NCI-H82 (cell line): ENCODE data around the gene NELL1.

Experiments used
- DNase-seq: peaks from one replicate; lab custom pipeline; 2025; lab: John Stamatoyannopoulos, UW

Gene NELL1

DNA sequence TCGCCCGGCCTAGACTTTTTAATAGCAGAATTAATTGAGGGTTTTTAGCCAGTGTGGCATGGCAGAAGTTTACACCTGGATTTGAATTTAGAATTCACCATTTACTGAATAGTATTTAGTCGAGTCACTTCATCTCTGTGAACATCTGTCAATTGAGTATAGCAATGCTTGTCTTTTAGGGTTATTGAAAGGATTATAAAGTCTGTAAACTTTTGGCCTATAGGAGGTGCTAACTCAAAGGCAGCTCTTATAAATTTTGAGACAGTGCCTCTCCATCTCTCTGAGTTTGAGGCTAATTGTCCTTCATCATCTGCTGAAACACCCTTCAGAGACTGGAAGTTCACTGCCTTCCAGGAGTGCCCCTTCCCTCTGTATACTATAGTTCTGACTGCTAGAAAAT is 205.0 kb downstream of the NELL1 start:
- no peak for DNase-seq

DNA sequence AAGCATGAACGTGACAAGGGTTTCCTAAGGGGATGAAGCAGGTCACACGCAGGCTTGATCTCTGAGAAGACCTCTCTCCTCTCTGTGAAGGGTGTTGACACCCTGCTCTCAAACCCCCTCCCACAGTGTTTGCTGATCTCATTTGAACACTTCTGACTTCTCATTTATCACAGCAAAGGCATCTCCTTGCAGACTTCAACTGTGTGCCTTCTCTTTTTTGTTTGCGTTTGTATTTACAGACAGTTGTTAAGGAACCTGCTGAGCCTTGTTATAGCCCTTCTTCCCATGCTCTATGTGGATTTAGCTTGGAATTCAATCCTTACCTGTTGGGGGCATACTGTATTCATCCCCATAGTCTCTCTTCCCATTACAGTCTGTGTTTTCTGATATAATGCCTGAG is 206.5 kb downstream of the NELL1 start:
- DNase-seq, result no peak

DNA sequence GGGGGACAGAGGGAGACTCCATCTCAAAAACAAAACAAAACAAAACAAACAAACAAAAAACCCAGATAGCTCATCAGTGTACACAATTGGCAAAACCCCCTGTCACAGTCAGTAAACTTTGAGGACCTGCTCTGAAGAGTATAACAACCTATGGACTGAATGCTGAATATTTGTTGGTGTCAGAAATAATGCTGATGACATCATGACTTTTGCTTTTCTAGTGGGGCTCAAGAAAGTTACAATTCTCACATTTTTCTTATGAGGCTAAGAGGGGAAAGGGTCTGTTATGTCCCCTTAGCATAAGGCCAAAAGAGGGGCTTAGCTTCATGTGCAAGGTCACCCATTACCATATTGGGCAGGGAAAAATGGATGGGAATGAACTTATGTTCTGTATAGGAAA is 207.4 kb downstream of the NELL1 start:
- no peak for DNase-seq

DNA sequence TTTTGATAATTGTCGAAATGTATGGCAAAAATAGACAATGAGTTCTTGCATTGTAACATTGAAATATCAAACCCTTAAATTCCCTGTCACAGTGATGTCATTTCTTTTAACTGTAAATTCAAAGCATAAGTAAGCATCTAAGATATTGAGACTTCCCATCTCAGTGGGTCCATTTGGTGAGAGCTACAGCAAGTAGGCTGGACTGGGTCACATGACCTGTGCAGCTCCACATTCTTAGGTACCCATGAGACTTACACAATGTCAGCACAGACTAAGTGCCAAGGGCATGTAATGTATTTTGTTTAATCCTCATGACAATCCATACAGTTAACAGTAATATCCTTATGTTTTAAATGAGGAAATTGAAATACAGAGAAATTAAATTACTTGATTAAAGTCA is 210.7 kb downstream of the NELL1 start:
- DNase-seq, result no peak

DNA sequence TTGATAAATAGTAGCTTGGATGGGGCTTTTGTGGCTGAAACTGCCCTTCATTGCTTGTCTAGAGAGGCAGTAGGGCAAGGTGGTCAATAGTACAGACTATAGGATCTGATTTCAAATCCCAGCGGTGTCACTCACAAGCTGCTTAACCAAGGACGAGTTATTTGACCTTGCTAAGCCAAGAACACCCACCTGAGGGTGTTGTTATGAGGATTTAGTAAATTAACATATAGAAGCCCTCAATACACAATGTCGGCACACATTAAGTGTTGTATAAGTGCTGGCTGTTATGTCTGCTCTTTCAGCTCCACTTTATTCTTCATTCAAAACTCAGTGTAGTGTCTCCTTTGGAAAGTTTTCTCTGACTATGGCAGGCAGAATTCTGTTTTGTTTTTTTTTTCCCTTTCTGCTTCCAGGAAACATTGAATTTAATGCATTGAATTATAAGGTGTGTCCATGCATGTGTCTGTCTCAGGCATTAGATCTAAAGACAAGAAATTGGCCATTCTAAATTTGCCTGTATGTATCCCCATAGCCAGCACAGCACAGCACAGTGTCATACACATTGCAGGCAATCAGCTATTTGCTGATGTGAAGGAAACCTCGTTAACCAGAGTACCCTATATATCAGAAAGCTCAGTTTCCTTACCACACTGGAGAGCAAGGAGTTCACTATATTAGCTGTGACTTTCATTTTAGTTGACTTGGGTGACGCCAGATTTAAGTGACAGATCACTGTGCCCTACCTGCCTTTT is 212.1 kb downstream of the NELL1 start:
- DNase-seq, result no peak

DNA sequence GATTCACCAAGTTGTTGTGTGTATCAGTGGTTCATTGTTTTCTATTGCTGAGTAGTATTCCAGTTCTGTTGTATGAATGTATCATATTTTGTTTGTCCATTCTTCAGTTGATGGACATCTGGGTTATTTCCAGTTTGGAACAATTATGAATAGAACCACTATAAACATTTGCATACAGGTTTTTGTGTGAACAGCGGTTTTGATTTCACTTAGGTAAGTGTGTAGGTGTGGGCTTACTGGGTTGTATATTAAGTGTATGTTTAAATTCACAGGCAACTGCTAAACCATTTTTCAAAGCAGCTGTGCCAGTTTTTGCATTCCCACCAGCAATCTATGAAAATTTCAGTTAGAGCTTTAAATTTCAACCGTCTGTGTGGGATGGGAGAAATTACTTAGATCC is 217.8 kb downstream of the NELL1 start:
- no peak for DNase-seq

DNA sequence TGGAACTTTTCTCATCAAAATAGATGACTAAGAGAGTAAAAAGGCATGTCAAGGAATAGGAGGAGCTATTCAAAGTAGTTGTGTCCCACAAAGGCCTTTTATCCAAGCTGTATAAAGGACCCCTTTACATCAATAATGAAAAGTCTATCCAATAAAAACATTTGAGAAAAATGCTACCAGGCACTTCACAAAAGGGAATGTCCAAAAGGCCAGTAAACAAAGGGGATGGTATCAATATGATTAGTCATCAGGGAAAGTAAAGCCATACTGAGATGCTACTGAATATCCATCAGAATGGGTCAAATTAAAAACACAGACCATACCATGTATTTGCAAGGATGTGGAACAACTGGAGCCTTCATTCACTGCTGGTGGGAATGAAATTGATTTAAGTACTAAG is 224.9 kb downstream of the NELL1 start:
- DNase-seq, result no peak

DNA sequence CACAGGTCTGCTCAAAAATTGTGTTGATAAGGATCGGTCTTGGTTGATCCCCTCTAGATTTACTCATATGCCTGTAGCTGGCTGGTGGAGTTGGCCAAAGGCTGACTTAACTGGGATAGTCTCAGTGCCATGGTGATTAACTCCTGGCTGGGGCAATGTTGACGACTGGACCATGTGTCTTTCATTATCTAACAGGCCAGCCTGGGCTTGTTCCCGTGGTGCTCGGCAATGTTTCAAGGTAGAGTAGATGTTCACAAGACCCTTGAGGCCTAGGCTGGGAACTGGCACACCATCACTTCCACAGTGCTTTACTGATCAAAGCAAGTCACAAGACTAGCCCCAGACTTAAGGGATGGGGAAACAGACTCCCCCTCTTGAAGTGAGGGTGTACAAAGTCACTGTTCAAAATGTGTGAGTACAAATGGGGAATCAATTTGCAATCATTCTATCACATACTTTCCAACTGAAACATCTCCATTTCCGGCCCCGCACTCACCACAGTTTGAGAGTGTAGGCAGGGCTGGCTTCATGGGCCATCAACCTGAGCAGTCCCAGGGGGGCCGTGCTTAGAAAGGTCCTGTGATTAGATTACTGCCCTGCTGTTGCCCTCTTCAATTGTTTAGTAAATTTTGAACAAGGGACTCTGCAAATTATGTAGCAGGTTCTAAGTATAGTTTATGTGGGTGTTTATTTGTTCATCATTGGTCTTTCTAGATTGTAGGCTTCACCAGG is 240.8 kb downstream of the NELL1 start:
- no peak for DNase-seq

DNA sequence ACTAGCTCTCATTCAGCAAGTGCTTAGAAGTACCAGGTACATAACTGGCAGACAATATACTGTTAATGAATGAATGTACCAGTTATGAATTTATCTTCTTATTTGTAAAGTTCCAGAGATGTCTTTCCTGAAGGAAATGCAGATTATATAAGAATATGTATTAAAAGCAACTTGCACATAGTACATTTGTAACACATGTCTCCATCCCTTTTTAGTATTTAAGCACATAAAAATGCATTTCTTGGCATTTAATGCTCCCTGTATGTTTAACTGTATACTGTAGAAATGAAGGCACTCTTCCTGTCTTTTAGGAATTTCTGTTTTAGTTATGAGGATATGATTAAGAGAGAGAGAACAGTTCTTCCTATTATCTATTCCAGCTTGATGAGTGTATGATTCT is 241.3 kb downstream of the NELL1 start:
- DNase-seq, result no peak

DNA sequence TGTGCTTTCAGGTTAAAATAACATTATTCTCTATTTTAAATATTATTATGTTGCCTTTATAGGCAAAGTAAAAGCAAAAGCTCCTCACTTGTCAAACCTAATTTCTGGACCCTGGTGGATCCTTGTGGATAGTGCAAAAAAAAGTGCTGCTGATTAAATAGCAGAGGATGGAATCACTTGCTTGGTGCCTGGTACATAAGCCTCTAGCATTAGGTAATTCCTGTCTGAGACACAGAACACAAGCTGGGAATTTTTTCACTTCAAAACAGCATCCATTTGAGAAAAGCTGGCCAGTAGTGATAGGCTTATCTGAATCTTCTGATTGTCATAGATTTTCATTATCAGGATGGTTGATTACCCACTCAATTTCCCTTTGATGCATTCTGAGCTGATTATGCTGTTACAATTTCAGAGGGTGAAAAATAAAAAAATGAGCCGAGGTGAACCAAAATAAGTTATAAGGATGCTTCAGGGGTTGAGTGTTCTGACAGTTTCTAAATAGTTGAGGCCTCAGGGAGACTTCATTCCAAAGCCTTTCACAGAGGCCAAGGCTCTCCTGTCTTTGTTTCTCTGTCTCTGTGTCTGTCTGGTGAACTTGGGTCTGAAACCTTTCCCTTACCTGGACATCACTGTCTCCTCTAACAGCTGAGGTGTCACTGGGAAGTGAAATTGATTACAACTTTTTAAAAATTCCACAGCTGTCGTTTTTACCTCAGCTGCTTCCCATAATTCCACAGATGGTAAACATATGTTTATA is 242.9 kb downstream of the NELL1 start:
- DNase-seq, result no peak

DNA sequence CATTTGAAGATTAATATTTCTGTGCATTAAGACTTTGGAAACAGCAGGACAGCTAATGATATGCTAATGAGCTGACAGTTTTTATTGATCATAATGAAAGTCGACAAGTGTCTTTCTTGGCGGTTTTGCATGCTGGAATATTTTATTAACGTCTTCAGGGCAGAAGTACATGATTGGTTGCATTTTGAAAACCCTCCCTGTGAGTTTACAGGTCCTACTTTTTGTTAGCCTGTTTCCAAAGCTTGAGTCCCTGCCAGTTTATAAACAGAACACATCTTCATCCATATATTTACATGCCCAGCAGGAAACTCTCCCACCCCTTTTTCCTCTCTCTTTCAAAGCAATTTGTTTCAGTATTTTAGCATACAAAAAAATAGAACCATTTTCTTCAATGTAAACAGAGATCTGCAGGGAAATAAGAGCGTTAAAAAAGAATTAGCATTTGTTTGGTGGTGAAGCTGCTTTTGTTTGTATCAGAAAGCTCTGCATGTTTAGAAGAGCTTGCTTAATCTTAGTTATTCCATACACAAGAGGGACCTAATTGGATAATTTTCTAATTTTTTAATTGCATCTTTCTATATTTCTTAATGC is 243.6 kb downstream of the NELL1 start:
- no peak for DNase-seq

DNA sequence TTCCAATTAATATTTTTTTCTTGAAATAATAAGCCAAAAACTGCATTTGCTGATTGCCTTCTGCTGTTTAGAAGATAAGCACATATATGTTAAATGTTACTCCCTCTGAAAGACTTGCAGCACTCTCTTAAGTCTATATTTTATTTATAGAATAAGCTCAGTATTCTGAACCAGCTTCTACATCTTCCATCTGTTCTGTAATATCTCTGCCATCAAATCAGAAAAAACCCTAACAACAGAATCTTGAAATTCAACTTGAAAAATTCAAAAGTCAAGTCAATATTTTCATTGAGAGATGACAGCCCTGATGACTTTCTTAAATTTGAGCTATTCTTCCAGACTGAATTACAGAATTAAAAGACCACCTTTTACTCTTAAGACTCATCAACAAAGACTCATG is 247.9 kb downstream of the NELL1 start:
- DNase-seq, result no peak

DNA sequence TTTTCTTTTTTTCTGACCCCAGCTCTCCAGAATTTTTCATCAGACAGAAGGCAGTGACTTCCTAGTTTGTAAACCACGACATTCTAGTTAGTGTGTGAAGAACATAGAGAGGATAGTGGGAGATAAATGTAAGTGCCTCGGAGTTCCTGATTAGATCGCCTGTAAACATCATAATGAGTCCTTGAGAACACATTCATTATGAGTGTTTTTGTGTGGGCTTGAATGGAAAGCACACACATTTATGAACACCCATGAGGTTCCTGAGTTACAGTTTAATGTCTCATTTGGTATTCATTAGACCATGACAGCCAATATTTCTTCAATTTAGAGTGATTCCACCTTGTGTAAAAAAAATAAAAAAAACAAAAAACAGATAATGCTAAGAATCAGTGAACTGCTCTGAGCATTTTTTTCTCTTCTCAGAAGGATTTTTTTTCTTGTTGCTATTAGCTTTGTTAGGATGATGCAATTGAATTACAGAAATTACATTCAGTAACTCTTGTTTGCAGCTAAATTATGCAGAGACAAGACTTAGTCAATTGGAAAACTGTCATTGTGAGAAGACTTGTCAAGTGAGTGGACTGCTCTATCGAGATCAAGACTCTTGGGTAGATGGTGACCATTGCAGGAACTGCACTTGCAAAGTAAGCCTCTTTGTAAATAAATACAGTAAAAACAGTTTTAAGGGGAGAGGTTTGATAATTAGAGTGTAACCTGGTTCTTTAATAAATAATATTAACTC is 257.6 kb downstream of the NELL1 start:
- DNase-seq, result no peak

DNA sequence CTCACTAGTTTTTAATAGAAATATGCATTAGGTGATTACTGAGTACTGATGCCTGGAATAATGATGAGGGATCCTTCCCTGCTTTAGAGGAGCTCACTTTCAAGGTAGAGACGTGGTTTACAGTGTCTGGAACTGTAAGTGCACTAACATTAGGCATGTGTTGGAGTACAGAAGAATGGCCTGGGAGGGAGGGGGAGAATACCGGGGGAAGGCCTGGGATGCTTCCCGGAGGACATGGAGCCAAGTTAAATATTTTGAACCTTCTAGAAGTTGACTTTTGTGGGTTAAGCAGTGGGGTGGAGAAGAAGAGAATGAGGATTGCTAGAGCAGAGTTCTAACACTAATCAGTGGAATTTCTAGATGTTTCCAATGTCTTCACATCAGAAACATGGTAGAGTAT is 261.6 kb downstream of the NELL1 start:
- no peak for DNase-seq

DNA sequence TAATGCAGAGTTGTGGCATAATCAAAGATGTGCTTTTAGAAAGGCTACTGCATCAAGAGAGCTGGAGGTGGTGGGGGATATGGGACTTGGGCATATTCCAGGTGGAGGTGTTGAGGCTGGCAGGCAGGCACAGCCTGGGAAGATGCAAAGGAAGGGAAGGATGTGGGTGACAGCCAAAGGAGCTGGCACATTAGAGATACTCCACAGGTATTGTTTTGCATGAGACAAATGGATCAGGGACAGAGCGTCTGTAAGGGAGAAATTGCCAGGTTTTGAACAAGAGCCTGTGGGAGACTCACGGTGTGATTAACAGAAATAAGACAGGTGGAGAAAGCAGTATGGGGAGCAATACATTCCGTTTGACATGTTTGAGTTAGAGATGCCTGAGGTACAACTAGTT is 263.7 kb downstream of the NELL1 start:
- no peak for DNase-seq

DNA sequence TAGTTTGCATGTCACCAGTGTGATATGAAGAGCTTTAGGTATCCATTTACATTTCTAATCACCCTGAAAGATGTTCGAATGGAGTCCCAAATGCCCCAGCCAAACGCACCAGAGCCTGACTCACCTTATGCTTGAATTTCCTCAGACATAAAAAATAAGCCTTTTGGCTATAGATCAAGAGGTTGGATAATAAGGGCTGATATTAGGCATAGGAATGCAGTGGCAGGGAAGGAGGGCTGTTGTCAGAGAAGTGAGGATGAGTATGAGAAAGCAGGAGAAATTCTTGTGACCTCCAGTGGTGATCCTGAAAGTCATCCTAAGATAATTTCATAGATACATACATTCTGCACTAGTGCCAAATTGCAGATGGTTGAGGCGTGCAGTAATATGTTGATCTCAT is 264.6 kb downstream of the NELL1 start:
- no peak for DNase-seq

DNA sequence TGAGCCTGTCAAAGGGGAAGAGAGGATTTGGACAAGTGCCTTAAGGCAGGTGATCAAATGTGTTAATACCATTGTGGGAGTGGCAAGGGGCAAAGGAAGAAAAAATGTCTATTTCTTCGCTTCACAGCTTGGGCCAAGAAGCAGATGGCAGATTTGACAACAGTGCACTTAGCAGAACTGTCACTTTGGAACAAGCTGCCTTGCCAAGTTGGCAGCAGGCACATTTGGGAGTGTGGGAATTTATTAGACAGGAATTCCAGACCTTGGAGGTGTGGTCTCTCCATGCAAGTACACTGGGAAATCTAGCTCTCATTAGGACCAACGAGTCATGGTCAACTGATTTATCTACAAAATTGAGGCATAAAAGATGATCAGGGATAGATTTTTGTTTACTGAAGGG is 265.1 kb downstream of the NELL1 start:
- DNase-seq, result no peak

DNA sequence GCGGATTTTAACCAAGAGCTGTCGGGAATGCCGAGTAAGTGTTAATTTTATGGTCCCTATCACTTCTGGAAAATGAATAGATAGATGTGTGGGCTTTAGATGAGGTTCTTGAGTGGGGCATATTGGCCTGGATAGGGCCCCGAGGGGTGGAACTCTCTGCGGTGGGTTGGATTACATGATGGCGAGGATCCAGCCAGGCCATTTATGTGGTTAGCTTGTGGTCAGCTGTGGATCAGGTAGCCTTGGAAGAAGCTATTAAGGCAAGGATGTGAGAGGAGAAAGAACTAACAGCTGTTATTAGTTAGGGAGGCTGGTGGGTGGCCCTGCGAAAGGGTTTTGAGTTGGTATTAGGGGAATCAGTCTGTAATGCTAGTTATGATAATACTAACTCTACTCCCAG is 268.4 kb downstream of the NELL1 start:
- DNase-seq, result no peak

DNA sequence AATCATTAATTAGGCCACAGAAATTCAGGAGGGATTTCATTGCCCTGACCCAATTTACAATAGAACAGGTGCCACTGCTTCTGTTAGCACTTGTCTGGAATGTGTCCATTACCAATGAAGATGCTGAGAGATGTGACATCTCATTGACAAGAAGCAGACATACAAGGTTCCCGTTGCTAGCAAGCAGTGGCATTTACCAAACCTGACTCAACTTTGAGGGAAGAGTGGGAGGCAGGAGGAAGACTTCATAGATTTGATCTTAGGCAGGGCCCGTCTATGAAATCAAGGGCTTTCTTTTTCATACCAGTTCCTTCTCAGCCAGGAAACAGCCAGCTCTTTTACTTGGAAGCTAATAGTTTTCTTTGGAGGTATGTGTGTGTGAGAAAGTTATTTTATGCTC is 280.2 kb downstream of the NELL1 start:
- DNase-seq, result no peak

DNA sequence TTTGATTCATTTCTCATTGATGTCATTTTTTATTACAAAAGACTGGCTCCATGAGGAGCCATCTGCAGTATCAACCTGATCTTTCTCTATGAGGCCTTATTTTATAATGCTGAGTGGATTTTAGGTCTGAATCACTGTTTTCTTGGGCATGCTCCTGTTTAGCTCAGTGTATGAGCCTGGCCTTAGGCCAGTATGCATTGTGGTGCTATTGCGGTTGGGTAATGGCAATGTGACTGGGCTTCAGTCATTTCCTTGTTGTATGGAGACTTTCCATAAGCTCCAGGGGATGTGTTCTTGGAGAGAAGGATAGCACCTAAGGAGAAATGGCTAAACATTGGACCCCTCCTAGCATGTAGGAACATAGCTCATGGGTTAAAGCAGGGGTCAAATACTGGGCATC is 293.2 kb downstream of the NELL1 start:
- DNase-seq, result no peak

DNA sequence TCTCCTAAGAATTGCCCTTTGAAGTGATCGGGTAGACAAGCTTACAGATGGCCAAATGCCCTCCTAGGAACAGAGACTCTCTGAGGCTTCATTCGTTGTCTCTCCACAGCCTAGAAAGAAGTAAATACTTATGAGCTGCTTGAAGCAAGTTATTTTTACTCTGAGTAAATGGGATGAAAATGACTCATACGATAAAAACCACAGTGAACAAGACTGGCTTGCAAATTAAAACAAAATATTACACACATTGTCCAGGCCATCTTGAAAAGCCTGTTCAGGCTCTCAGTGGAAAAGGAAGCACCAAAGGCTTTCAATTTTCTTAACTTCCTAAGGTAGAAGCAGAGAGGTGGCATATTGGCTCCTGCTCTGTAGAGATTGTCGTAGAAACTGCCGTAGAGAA is 294.2 kb downstream of the NELL1 start:
- no peak for DNase-seq

DNA sequence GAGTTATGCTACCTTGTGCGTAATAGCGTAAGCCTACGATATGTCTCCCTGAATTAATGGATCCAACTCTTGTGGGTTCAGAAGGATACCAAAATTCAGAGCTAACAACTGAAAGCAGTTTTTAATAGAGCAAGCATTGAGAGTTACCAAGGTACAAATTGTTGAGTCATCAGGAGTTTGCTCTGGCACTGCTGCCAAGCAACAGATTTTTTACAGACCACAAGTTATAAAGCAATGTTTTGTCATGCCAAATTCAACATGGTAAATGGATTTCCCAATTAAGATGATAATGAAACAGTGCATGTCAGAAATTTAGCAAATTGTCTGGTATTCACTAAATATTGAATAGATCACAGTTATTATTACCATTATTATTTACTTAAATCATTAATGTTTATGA is 295.6 kb downstream of the NELL1 start:
- no peak for DNase-seq
